Measurements from ENCODE around the gene DOCK11. TPM values are rescaled to one million over a fixed set of nuclear protein-coding genes. Genes with fewer than 3 reads are reported as not detected.

Gene DOCK11
- polyA plus RNA-seq, 1 experiment, result 26.4 TPM

- ChIA-PET CTCF (interaction anchor here (0.6 to 2.3 kb wide), 30 partner anchors 9 to 195 kb away, joined by 3 to 70 read pairs (median 4); no protein-coding TSS in a partner anchor), POLR2A (no interaction called here)
- DNase-seq (ENCODE audit: low read depth, low spot score), result no peak
- Histone ChIP-seq H3K27me3 (ENCODE audit: control insufficient read depth, insufficient read depth, low read length) (no peaks in the 10 kb centered on the region), H3K27ac (ENCODE audit: low read depth, low read length) (no peak overlapping the region), H3K4me3 (ENCODE audit: low read depth, low read length) (no peak overlapping the region), H3K9me3 (ENCODE audit: control insufficient read depth, insufficient read depth, low read length) (no peaks in the 10 kb centered on the region)
- peak; percentile 59 for TF ChIP-seq CTCF (IDR thresholded peaks at IDR 0.05; ENCODE audit: low read depth, low read length)
Measured at GRCh38 chrX:118644378-118644777, 148.8 kb downstream of the DOCK11 start.

- no peak overlapping the region for H3K4me3 ChIP-seq (ENCODE audit: low read depth, low read length)
- no peak overlapping the region for H3K27ac ChIP-seq (ENCODE audit: low read depth, low read length)
- no peaks in the 10 kb centered on the region for H3K9me3 ChIP-seq (ENCODE audit: control insufficient read depth, insufficient read depth, low read length)
- H3K27me3 ChIP-seq (ENCODE audit: control insufficient read depth, insufficient read depth, low read length), result no peaks in the 10 kb centered on the region
- DNase-seq (ENCODE audit: low read depth, low spot score), result no peak
- POLR2A ChIA-PET, result no interaction called here
- CTCF ChIA-PET, result interaction anchor here (0.9 to 3.1 kb wide), 2 partner anchors 8 to 155 kb away, joined by 3 to 15 read pairs; no protein-coding TSS in a partner anchor
- no peak for TF ChIP-seq CTCF (IDR thresholded peaks at IDR 0.05; ENCODE audit: low read depth, low read length)
Measured at GRCh38 chrX:118652717-118653116, 157.1 kb downstream of the DOCK11 start.

- Histone ChIP-seq H3K9me3 (ENCODE audit: control insufficient read depth, insufficient read depth, low read length) (no peaks in the 10 kb centered on the region), H3K4me3 (ENCODE audit: low read depth, low read length) (no peak overlapping the region), H3K27me3 (ENCODE audit: control insufficient read depth, insufficient read depth, low read length) (no peaks in the 10 kb centered on the region), H3K27ac (ENCODE audit: low read depth, low read length) (no peak overlapping the region)
- no peak for TF ChIP-seq CTCF (IDR thresholded peaks at IDR 0.05; ENCODE audit: low read depth, low read length)
- ChIA-PET POLR2A (no interaction called here), CTCF (interaction anchor here (3.1 kb wide), 1 partner anchor 10 kb away, joined by 15 read pairs; no protein-coding TSS in a partner anchor)
- no peak for DNase-seq (ENCODE audit: low read depth, low spot score)
Measured at GRCh38 chrX:118654331-118654730, 158.7 kb downstream of the DOCK11 start.

- no peak for TF ChIP-seq CTCF (IDR thresholded peaks at IDR 0.05; ENCODE audit: low read depth, low read length)
- ChIA-PET POLR2A (no interaction called here), CTCF (no interaction called here)
- no peak overlapping the region for H3K27ac ChIP-seq (ENCODE audit: low read depth, low read length)
- H3K4me3 ChIP-seq (ENCODE audit: low read depth, low read length), result no peak overlapping the region
- no peak for DNase-seq (ENCODE audit: low read depth, low spot score)
- no peaks in the 10 kb centered on the region for H3K9me3 ChIP-seq (ENCODE audit: control insufficient read depth, insufficient read depth, low read length)
- no peaks in the 10 kb centered on the region for H3K27me3 ChIP-seq (ENCODE audit: control insufficient read depth, insufficient read depth, low read length)
Measured at GRCh38 chrX:118655561-118656246, 160.1 kb downstream of the DOCK11 start.

- Histone ChIP-seq H3K27ac (ENCODE audit: low read depth, low read length) (no peak overlapping the region), H3K9me3 (ENCODE audit: control insufficient read depth, insufficient read depth, low read length) (no peaks in the 10 kb centered on the region), H3K4me3 (ENCODE audit: low read depth, low read length) (no peak overlapping the region), H3K27me3 (ENCODE audit: control insufficient read depth, insufficient read depth, low read length) (no peaks in the 10 kb centered on the region)
- CTCF ChIA-PET, result interaction anchor here (1.4 kb wide), 1 partner anchor 14 kb away, joined by 3 read pairs; no protein-coding TSS in a partner anchor
- POLR2A ChIA-PET, result no interaction called here
- no peak for TF ChIP-seq CTCF (IDR thresholded peaks at IDR 0.05; ENCODE audit: low read depth, low read length)
- DNase-seq (ENCODE audit: low read depth, low spot score), result no peak
Measured at GRCh38 chrX:118657413-118657812, 161.8 kb downstream of the DOCK11 start.

Data from AG04450 (cell line).